ENCODE results near the gene MTA1. TPM values are rescaled to one million over a fixed set of nuclear protein-coding genes. Genes with fewer than 3 reads are reported as not detected.

The MTA1 gene
- total and polyA plus RNA-seq, 2 donors from 2014 or later, result 30.4 to 112 TPM

DNA sequence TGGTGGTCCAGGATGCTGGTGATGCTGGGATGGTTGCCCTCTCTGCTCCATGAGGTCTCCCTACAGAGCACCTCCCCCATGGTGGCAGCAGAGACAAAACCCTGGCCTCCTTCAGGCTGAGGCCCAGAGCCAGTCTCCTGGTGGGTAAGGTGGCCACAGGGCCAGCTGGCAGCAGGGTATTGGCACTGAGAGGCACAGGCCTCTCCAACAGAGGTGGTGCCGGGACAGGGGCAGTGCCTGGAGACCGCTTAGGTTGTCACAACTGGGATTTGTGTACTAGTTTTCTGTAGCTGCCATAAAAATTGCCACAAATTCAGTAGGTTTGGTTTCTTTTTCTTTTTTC lies 6.1 kb upstream of the MTA1 start:
- H3K4me3 ChIP-seq (ENCODE audit: low read length in 3 of 3), result no peak overlapping the region
- no peaks in the 10 kb centered on the region for H3K36me3 ChIP-seq (ENCODE audit: control insufficient read depth in 2 of 3, insufficient read depth in 3 of 3, low read length in 3 of 3)
- FAIRE-seq, result no peak
- TF ChIP-seq, protein P1, sequence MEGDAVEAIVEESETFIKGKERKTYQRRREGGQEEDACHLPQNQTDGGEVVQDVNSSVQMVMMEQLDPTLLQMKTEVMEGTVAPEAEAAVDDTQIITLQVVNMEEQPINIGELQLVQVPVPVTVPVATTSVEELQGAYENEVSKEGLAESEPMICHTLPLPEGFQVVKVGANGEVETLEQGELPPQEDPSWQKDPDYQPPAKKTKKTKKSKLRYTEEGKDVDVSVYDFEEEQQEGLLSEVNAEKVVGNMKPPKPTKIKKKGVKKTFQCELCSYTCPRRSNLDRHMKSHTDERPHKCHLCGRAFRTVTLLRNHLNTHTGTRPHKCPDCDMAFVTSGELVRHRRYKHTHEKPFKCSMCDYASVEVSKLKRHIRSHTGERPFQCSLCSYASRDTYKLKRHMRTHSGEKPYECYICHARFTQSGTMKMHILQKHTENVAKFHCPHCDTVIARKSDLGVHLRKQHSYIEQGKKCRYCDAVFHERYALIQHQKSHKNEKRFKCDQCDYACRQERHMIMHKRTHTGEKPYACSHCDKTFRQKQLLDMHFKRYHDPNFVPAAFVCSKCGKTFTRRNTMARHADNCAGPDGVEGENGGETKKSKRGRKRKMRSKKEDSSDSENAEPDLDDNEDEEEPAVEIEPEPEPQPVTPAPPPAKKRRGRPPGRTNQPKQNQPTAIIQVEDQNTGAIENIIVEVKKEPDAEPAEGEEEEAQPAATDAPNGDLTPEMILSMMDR (IDR thresholded peaks at IDR 0.05; ENCODE audit: borderline replicate concordance, extremely low read depth, insufficient read depth), result no peak
- intact Hi-C loops (cut with DNase I), result no loop called here
- no peak overlapping the region for H3K9ac ChIP-seq (ENCODE audit: low read length in 3 of 3)
- DNase-seq, result no peak
- peaks cover 0 to 2% (median 0%) of the 10 kb centered on the region in 3 donors for H3K4me1 ChIP-seq (ENCODE audit: control insufficient read depth in 2 of 3, insufficient read depth in 2 of 3, low read depth in 1 of 3, low read length in 3 of 3)
- no peaks in the 10 kb centered on the region for H3K9me3 ChIP-seq (ENCODE audit: control insufficient read depth in 2 of 3, insufficient read depth in 1 of 3, low read length in 3 of 3)
- H3K27me3 ChIP-seq (ENCODE audit: control insufficient read depth, insufficient read depth, low read length), result no peaks in the 10 kb centered on the region
- no peak overlapping the region for H3K27ac ChIP-seq (ENCODE audit: low read depth in 2 of 2, low read length in 2 of 2)

DNA sequence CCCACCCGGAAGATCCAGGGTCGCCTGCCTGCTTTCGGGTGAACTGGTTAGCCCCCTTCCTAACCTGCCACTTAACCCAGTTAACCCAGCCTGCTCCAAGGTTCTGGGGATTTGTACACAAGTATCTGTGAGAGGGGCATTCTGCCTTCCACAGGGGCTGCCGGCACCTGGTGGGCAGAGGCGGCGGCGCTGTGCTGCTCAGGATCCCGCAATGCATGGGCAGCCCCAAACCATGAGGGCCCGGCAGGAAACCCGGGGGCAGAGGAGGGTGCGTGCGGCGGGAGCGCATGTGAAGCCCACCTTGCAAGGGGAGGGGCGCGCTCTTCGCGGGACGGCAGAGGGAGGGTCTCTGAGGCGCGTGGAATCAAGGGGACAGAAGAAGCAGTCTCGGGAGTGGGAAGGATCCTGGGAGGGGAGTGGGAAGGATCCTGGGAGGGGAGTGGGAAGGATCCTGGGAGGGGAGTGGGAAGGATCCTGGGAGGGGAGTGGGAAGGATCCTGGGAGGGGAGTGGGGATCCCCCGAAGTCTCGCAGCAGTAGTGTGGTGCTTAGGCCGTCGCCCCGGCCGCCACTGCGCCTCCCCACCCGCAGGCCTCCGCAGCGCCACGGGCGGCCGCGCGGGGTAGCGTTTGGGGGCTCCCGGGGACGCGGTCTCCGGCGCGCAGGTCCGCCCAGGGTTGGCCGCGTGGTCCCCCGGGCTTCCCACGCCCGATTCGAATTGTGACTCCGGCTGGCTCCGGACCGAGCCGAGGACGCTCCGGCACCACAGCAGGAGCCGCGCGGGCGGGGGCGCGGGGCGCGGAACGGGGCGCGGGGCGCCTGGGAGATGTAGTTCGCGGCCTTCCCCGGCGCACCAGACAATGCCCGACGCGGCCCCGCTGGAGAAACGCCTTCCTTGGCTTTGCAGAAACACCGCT lies 4.9 kb upstream of the MTA1 start:
- H3K9me3 ChIP-seq (ENCODE audit: control insufficient read depth in 2 of 3, insufficient read depth in 1 of 3, low read length in 3 of 3), result no peaks in the 10 kb centered on the region
- intact Hi-C loops (cut with DNase I), result no loop called here
- H3K27me3 ChIP-seq (ENCODE audit: control insufficient read depth, insufficient read depth, low read length), result no peaks in the 10 kb centered on the region
- H3K9ac ChIP-seq (ENCODE audit: low read length in 3 of 3), result peak overlapping the region in 1 of 3 donors; percentile 22
- no peak overlapping the region for H3K27ac ChIP-seq (ENCODE audit: low read depth in 2 of 2, low read length in 2 of 2)
- H3K36me3 ChIP-seq (ENCODE audit: control insufficient read depth in 2 of 3, insufficient read depth in 3 of 3, low read length in 3 of 3), result no peaks in the 10 kb centered on the region
- DNase-seq, result peak; percentile 69 to 91 (median 83)
- TF ChIP-seq, protein P1 (IDR thresholded peaks at IDR 0.05; ENCODE audit: borderline replicate concordance, extremely low read depth, insufficient read depth), result peak; percentile 39
- H3K4me1 ChIP-seq (ENCODE audit: control insufficient read depth in 2 of 3, insufficient read depth in 2 of 3, low read depth in 1 of 3, low read length in 3 of 3), result peaks cover 0 to 9% (median 0%) of the 10 kb centered on the region in 3 donors
- peak overlapping the region in 2 of 3 donors; percentile 39 to 58 for H3K4me3 ChIP-seq (ENCODE audit: low read length in 3 of 3)
- no peak for FAIRE-seq

DNA sequence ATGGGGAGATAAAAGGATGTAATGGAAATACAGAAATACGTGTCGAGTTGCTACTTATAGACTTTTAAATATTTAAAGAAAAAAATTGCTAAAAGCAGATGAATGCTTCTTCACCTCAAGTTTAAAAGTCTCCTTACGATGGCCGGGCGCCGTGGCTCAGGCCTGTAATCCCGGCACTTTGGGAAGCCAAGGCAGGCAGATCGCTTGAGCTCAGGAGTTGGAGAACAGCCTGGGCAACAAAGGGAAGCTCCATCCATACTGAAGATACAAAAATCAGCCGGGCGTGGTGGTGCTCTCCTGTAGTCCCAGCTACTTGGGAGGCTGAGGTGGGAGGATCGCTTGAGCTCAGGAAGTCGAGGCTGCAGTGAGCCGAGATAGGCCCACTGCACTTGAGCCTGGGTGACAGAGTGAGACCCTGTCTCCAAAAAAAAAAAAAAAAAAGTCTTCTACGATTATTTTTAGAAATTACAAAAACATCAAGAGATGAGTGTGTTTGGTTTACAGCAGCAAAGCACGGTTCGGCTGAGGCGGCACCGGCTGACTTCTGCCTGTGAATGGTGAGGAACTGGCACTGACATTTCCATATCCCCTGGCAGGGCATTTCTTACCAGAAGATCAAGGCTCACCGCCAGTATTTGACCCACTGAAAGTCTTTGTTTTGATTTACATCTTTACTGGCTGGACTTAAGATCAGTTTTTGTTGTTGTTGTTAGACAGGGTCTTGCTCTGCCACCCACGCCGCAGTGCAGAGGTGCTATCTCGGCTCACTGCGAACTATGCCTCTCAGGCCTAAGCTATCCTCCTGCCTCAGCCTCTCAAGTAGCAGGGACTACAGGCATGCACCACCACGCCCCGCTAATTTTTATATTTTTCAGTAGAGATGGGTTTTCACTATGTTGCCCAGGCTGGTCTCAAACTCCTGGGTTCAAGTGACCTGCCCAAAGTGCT lies 3.9 kb upstream of the MTA1 start:
- no peaks in the 10 kb centered on the region for H3K36me3 ChIP-seq (ENCODE audit: control insufficient read depth in 2 of 3, insufficient read depth in 3 of 3, low read length in 3 of 3)
- no peaks in the 10 kb centered on the region for H3K27me3 ChIP-seq (ENCODE audit: control insufficient read depth, insufficient read depth, low read length)
- intact Hi-C loops (cut with DNase I), result no loop called here
- no peak overlapping the region for H3K27ac ChIP-seq (ENCODE audit: low read depth in 2 of 2, low read length in 2 of 2)
- TF ChIP-seq, protein P1 (IDR thresholded peaks at IDR 0.05; ENCODE audit: borderline replicate concordance, extremely low read depth, insufficient read depth), result no peak
- peak in 1 of 5 donors; percentile 47 for DNase-seq
- FAIRE-seq, result no peak
- peak overlapping the region in 2 of 3 donors; percentile 39 to 58 for H3K4me3 ChIP-seq (ENCODE audit: low read length in 3 of 3)
- no peaks in the 10 kb centered on the region for H3K9me3 ChIP-seq (ENCODE audit: control insufficient read depth in 2 of 3, insufficient read depth in 1 of 3, low read length in 3 of 3)
- peak overlapping the region in 1 of 3 donors; percentile 22 for H3K9ac ChIP-seq (ENCODE audit: low read length in 3 of 3)
- peaks cover 0 to 12% (median 0%) of the 10 kb centered on the region in 3 donors for H3K4me1 ChIP-seq (ENCODE audit: control insufficient read depth in 2 of 3, insufficient read depth in 2 of 3, low read depth in 1 of 3, low read length in 3 of 3)
